Neural crest cell (in vitro differentiated cells): ENCODE results near the gene CHIT1. TPM values are rescaled to one million over a fixed set of nuclear protein-coding genes. Genes with fewer than 3 reads are reported as not detected.

Source experiments
- DNase-seq: peaks from one replicate; pipeline ENCODE4 v3.0.0; 2021; ENCODE audit warnings: low read depth, mixed read lengths, low spot score
- H3K27ac Mint-ChIP-seq: one replicate; pipeline ENCODE4 v1.8.0; 2021; ENCODE audit warnings: mild to moderate bottlenecking, mixed read lengths; ENCODE audit not compliant: unreplicated experiment
- H3K27me3 Mint-ChIP-seq: 2 replicates; pipeline ENCODE4 v1.8.0; 2021; ENCODE audit warnings: low read depth, mild to moderate bottlenecking, mixed read lengths
- H3K36me3 Mint-ChIP-seq: 2 replicates; pipeline ENCODE4 v1.8.0; 2021; ENCODE audit warnings: low read depth, mild to moderate bottlenecking, mixed read lengths
- H3K4me1 Mint-ChIP-seq: 2 replicates; pipeline ENCODE4 v1.8.0; 2021; ENCODE audit warnings: mixed read lengths
- H3K4me3 Mint-ChIP-seq: one replicate; pipeline ENCODE4 v1.8.0; 2021; ENCODE audit warnings: mild to moderate bottlenecking, mixed read lengths
- H3K9me3 Mint-ChIP-seq: 2 replicates; pipeline ENCODE4 v1.8.0; 2021; ENCODE audit warnings: mixed read lengths
- CTCF ChIP-seq: fragments of 200-600 bp; sonication (generic); conservative IDR thresholded peaks from 2 replicates; pipeline ENCODE4 v1.5.0; 2021; ENCODE audit warnings: antibody characterized with exemption, mild to moderate bottlenecking
- total RNA-seq: library from RNA; stranded (reverse); gene quantifications from 2 replicates; pipeline ENCODE4 v1.2.1, GENCODE V29; 2021

Gene CHIT1
- total RNA-seq, 1 donor from 2014 or later = not detected

GRCh38 chr1:203216274-203217138, 13.0 kb downstream of the CHIT1 start:
- Mint-ChIP-seq H3K36me3 (no peaks in the 10 kb centered on the region), H3K4me3 (no peak overlapping the region), H3K27me3 (peaks cover 38% of the 10 kb centered on the region), H3K4me1 (peaks cover 4% of the 10 kb centered on the region), H3K27ac (no peak overlapping the region), H3K9me3 (no peaks in the 10 kb centered on the region)
- DNase-seq = peak; percentile 77
- TF ChIP-seq CTCF = peak; percentile 86

GRCh38 chr1:203215573-203215972, 13.9 kb downstream of the CHIT1 start:
- DNase-seq = no peak
- H3K36me3 Mint-ChIP-seq = no peaks in the 10 kb centered on the region
- no peak overlapping the region for H3K27ac Mint-ChIP-seq
- H3K4me1 Mint-ChIP-seq = peaks cover 4% of the 10 kb centered on the region
- H3K9me3 Mint-ChIP-seq = no peaks in the 10 kb centered on the region
- no peak overlapping the region for H3K4me3 Mint-ChIP-seq
- TF ChIP-seq CTCF = no peak
- H3K27me3 Mint-ChIP-seq = peaks cover 38% of the 10 kb centered on the region

GRCh38 chr1:203214871-203215270, 14.6 kb downstream of the CHIT1 start:
- Mint-ChIP-seq H3K4me3 (no peak overlapping the region), H3K9me3 (no peaks in the 10 kb centered on the region), H3K36me3 (no peaks in the 10 kb centered on the region), H3K4me1 (peaks cover 4% of the 10 kb centered on the region), H3K27ac (no peak overlapping the region), H3K27me3 (peaks cover 34% of the 10 kb centered on the region)
- TF ChIP-seq CTCF = no peak
- DNase-seq = no peak

- Mint-ChIP-seq H3K36me3 (no peaks in the 10 kb centered on the region), H3K27ac (no peak overlapping the region), H3K4me3 (no peak overlapping the region), H3K4me1 (peaks cover 4% of the 10 kb centered on the region), H3K9me3 (no peaks in the 10 kb centered on the region), H3K27me3 (peaks cover 24% of the 10 kb centered on the region)
- no peak for TF ChIP-seq CTCF
- no peak for DNase-seq
These were observed 16.3 kb downstream of the CHIT1 start for GRCh38 chr1:203213126-203213525.

- no peak for TF ChIP-seq CTCF
- peaks cover 4% of the 10 kb centered on the region for H3K4me1 Mint-ChIP-seq
- H3K4me3 Mint-ChIP-seq = no peak overlapping the region
- no peaks in the 10 kb centered on the region for H3K36me3 Mint-ChIP-seq
- H3K27ac Mint-ChIP-seq = no peak overlapping the region
- no peaks in the 10 kb centered on the region for H3K9me3 Mint-ChIP-seq
- DNase-seq = no peak
- peaks cover 19% of the 10 kb centered on the region for H3K27me3 Mint-ChIP-seq
These were observed 17.7 kb downstream of the CHIT1 start for GRCh38 chr1:203211812-203212211.
